Hepatocyte (in vitro differentiated cells): ENCODE measurements around the gene ITGA5.

Source experiments
- CTCF ChIP-seq: fragments of 200-600 bp; sonication (generic); IDR thresholded peaks from 2 replicates; pipeline ENCODE4 v1.5.1; 2016; ENCODE audit warnings: antibody characterized with exemption, mild to moderate bottlenecking; ENCODE audit not compliant: poor library complexity
- EZH2phosphoT487 ChIP-seq: fragments of 200-600 bp; sonication (generic); IDR thresholded peaks from one replicate; pipeline ENCODE4 v1.6.1; 2018; ENCODE audit warnings: antibody characterized with exemption, mild to moderate bottlenecking, low read depth, moderate library complexity; ENCODE audit not compliant: unreplicated experiment, severe bottlenecking

- TF ChIP-seq CTCF, result no peak
- TF ChIP-seq EZH2phosphoT487, result no peak
These were observed 6.3 kb downstream of the ITGA5 start for GRCh38 chr12:54412786-54413185.
